Measurements from ENCODE around the gene BRD3.

- TF ChIP-seq POLR2A (IDR thresholded peaks at IDR 0.05; ENCODE audit: low read depth, low read length) (no peak), POLR2AphosphoS5 (IDR thresholded peaks at IDR 0.05; ENCODE audit: low read depth, low read length) (no peak), TAF1 (IDR thresholded peaks at IDR 0.05; ENCODE audit: borderline replicate concordance, low read depth, low read length) (no peak)
These were observed 84.7 kb downstream of the BRD3 start for GRCh38 chr9:133982971-133983720.

All from GM12892 (cell line).